Thoracic aorta (tissue), 2 donors: ENCODE measurements around the gene DCP1B. TPM values are rescaled to one million over a fixed set of nuclear protein-coding genes. Genes with fewer than 3 reads are reported as not detected.

Source experiments
- ATAC-seq: fragments of 150-250 bp; one replicate; pipeline ENCODE4 v1.8.0; 2017; ENCODE audit warnings: low read depth; ENCODE audit not compliant: insufficient number of reproducible peaks, low FRiP score
- DNase-seq: peaks from one replicate; pipeline ENCODE4 v3.0.0-alpha.2; 2020; ENCODE audit warnings: low spot score
- H3K27ac ChIP-seq, 2 donors: fragments of 200-600 bp; sonication (generic); 1 replicate in 1 of 2; 2 replicates in 1 of 2; pipeline ENCODE4 v1.5.1; 2016; ENCODE audit warnings: mild to moderate bottlenecking in 2 of 2, moderate library complexity in 2 of 2
- H3K27me3 ChIP-seq: fragments of 200-600 bp; sonication (generic); replicated peaks from 2 replicates; pipeline ENCODE4 v1.6.0; 2016; ENCODE audit warnings: mild to moderate bottlenecking; ENCODE audit not compliant: insufficient read depth
- H3K36me3 ChIP-seq: fragments of 200-600 bp; sonication (generic); one replicate; pipeline ENCODE4 v1.5.1; 2016
- H3K4me1 ChIP-seq, 2 donors: fragments of 200-600 bp; sonication (generic); 1 replicate in 1 of 2; 2 replicates in 1 of 2; pipeline versions ENCODE4 v1.5.1 to v1.6.0; 2016; ENCODE audit warnings: low read depth in 2 of 2, mild to moderate bottlenecking in 1 of 2; ENCODE audit not compliant: control insufficient read depth in 1 of 2
- H3K4me3 ChIP-seq: fragments of 200-600 bp; sonication (generic); 2 replicates; pipeline ENCODE4 v1.5.1; 2016; ENCODE audit warnings: mild to moderate bottlenecking
- H3K9me3 ChIP-seq: fragments of 200-600 bp; sonication (generic); 2 replicates; pipeline ENCODE4 v1.5.1; 2016
- CTCF ChIP-seq: fragments of 200-600 bp; sonication (generic); IDR thresholded peaks from one replicate; pipeline ENCODE4 v1.5.1; 2019; ENCODE audit warnings: antibody characterized with exemption
- total RNA-seq, 2 donors: library from RNA; depleted of rRNA; stranded (reverse); fragments of >200 nt; gene quantifications; one replicate each; pipeline versions ENCODE4 v1.1.0 to v1.2.3, GENCODE V29; 2016

DCP1B gene
- total RNA-seq, 2 donors from 2014 or later = 16.6 to 19.5 TPM

GRCh38 chr12:2011643-2012607 lies 7.7 kb upstream of the DCP1B start:
- ATAC-seq (no peak), DNase-seq (no peak)
- H3K4me3 ChIP-seq = no peak overlapping the region
- no peaks in the 10 kb centered on the region for H3K36me3 ChIP-seq
- TF ChIP-seq CTCF = no peak
- no peak overlapping the region for H3K27ac ChIP-seq
- H3K9me3 ChIP-seq = no peaks in the 10 kb centered on the region
- H3K27me3 ChIP-seq = no peaks in the 10 kb centered on the region
- H3K4me1 ChIP-seq = no peaks in the 10 kb centered on the region

GRCh38 chr12:2009623-2010022 lies 5.4 kb upstream of the DCP1B start:
- ATAC-seq (no peak), DNase-seq (no peak)
- H3K27me3 ChIP-seq = no peaks in the 10 kb centered on the region
- no peaks in the 10 kb centered on the region for H3K9me3 ChIP-seq
- TF ChIP-seq CTCF = no peak
- no peaks in the 10 kb centered on the region for H3K36me3 ChIP-seq
- H3K4me3 ChIP-seq = no peak overlapping the region
- peaks cover 4 to 6% of the 10 kb centered on the region in 2 donors for H3K4me1 ChIP-seq
- H3K27ac ChIP-seq = no peak overlapping the region

GRCh38 chr12:2008677-2009076 lies 4.4 kb upstream of the DCP1B start:
- Histone ChIP-seq H3K27ac (no peak overlapping the region), H3K9me3 (no peaks in the 10 kb centered on the region), H3K36me3 (no peaks in the 10 kb centered on the region), H3K4me1 (peaks cover 4 to 7% of the 10 kb centered on the region in 2 donors), H3K4me3 (no peak overlapping the region), H3K27me3 (no peaks in the 10 kb centered on the region)
- no peak for DNase-seq
- no peak for TF ChIP-seq CTCF
- no peak for ATAC-seq

- DNase-seq (no peak), ATAC-seq (no peak)
- Histone ChIP-seq H3K9me3 (no peaks in the 10 kb centered on the region), H3K27me3 (no peaks in the 10 kb centered on the region), H3K36me3 (no peaks in the 10 kb centered on the region), H3K4me3 (peak overlapping the region; percentile 96), H3K4me1 (peaks cover 12 to 28% of the 10 kb centered on the region in 2 donors), H3K27ac (peak overlapping the region; percentile 73 to 87)
- no peak for TF ChIP-seq CTCF
Observed at GRCh38 chr12:2003676-2004112, 563 bp downstream of the DCP1B start.

- Histone ChIP-seq H3K27ac (no peak overlapping the region), H3K36me3 (peaks cover 3% of the 10 kb centered on the region), H3K4me3 (no peak overlapping the region), H3K9me3 (no peaks in the 10 kb centered on the region), H3K4me1 (peaks cover 5 to 9% of the 10 kb centered on the region in 2 donors), H3K27me3 (no peaks in the 10 kb centered on the region)
- no peak for DNase-seq
- no peak for ATAC-seq
- TF ChIP-seq CTCF = no peak
Observed at GRCh38 chr12:1995205-1995896, 8.9 kb downstream of the DCP1B start.
